CD4-positive, alpha-beta T cell treated with Interleukin-15 for 1 hour (primary cell): ENCODE results near the gene RASAL3.

ENCODE experiments used
- DNase-seq: peaks from one replicate; pipeline ENCODE4 v3.0.0-alpha.2; 2020

The RASAL3 gene

GRCh38 chr19:15471639-15472101, 7.3 kb upstream of the RASAL3 start:
- DNase-seq, result no peak

DNA sequence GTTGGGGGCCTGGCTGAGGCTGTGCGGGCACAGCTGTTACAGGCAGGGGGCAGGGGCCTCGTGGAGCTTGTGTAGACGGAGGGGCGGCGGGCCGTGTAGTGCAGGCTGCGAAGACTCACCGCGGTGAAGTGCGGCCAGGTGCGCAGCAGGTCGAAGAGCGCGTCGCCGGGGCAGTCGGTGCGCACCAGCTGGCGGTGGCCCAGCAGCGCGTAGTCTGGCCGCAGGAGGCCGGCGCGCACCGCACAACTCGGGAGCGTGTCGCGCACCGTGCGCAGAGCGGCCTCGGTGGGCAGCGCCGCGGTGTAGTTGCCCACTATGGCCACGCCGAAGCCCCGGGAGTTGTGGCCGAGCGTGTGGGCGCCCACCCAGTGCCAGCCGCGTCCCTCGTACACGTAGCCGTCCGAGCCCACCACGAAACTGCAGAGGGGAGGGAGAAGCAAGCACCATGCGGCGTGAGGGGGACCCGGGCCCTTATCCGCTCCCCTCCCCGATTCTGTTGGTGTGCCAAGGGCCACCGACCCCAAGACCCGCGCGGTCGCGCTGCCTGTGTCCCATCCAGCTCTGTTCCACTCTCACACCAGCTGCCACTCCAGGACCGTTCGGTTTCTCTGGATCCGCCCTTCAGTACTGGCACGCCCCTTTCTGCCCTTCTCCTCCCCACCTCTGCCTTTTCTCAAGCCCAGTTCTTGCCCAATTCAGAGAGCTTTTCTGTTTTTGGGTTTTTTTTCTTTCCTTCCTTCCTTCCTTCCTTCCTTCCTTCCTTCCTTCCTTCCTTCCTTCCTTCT, 5.4 kb upstream of the RASAL3 start:
- peak; percentile 31 for DNase-seq

DNA sequence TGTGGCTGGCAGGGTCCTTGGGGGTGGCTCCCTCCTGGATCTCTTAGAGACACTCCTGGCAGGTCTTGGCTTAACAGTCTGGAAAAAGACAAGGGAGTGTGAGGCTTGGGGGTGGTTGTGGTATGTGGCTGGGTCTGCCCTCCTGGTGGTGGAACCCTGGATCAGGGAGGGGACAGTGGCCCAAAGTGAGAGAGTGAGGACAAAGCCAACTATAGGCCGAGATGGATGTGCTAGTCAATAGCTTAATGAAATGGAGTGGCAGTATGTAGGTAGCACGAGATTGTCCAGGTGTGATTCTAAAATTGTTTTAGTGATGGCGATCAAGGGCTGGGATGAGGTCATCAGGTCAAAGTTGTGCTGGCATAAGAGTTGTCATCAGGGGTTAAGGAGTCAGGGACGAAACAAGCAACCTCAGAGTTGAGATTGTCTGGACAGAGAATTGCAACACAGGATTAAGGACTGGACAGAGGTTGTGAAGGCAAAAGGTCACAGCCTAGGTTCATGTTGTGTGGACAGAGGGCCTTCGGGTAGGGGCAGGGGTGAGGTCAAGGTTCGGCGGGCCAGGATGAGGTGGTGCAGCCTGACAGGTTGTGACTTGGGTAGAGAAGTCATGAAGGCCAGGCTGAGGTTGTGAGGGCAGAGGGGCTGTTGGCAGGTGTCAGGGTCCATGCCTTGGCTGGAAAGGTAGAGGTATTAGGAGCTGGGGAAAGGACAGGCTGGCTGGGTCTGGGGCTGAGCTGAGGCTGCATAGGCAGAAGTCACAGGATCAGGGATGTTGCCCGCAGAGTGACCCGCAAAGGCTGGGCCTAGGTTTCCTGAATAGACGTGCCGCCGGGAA, 4.5 kb upstream of the RASAL3 start:
- DNase-seq, result no peak

DNA sequence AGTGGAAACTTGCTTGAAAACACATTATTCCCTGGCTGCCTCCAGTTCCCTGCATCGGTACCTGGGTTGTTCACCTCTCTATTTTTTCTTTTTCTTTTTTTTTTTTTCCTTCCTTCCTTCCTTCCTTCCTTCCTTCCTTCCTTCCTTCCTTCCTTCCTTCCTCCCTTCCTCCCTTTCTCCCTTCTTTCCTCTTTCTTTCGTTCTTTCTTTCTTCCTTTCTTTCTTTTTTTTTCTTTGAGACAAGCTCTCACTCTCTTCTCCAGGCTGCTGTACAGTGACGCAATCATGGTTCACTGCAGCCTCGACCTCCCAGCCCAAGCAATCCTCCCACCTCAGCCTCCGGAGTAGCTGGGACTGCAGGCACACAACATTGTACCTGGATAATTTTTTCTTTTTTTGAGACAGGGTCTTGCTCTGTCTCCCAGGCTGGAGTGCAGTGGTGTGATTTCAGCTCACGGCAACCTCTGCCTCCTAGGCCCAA, 3.4 kb upstream of the RASAL3 start:
- DNase-seq, result no peak

DNA sequence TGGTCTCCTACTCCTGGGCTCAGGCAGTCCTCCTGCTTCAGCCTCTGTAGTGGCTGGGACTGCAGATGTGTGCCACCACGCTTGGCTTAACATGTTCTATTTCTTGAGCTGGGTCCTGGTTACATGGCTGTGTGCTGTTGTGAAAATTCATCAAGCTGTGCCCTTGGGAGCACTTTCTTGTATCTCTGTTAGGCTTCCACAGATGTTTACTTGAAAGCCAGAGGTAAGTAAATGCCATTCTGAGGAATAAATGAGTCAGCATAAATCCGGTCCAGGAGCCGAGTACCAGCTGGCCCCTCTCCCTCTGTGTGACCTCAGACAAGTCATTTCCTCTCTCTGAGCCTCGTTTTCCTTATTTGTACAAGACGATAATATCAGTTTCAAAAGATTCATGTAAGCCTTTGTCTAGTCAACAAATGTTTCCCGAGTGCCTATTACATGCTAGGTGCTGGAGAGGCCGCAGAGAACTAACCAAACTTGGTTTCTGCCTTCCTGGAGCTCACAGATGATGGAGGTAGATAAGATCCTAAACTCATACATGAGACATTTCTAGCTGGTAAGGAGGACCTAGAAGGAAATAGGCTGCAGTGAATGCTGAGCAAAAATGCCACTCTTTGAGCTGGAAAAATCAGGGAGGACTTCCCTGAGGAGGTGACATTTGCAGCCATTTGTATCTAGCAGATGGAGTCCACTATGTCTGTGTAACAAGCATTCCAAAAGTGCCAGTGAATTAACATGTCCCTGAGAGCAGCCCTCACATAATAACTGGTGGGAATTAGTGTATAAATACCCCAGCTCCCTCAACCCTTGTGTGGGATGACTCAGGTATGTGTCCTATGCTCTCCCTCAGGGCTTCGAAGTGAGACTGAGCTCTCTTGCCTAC, 2.7 kb upstream of the RASAL3 start:
- DNase-seq, result peak; percentile 56

DNA sequence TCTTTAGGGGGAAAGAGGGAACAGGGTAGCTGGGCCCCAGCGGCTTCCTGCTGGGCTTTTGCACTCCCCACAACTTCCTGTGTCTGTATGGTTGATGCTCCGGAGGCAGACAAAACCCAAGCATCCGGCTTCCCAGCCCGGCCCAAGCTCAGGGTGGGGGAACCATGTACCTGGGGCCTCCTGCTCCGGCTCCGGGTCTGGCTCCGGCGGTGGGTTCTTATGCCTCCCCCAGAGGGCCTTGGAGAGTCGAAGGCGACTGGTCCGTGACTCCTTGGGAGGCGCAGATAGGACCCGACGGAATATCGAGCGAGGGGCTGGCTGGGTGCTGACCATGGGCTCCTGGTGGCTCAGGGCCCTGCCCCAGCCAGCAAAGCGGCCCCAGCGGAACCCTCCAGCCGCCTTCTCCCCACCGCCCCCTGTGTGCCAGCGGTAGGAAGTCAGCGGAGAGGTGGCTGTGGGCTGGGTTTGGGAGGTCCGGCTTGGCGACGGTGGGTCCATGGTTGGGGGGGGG, 428 bp downstream of the RASAL3 start:
- DNase-seq, result peak; percentile 77

DNA sequence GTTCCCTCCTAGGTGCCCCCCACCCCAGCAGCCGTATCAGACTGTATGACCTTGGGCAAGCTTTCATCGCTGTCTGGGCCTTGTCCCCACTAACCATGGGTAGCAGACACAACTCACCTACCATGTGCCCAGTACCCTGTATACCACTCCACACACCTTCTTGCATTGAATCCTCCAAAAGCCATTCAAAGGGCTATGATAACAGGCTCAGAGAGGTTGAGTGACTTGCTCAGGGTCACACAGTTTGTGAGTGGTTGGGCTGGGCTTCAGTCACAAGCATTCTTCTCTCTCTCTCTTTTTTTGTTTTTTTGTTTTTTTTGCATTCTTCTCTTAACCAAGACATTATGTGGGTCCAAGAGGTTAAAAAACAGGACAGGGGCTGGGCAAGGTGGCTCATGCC, 2.6 kb downstream of the RASAL3 start:
- DNase-seq, result no peak

DNA sequence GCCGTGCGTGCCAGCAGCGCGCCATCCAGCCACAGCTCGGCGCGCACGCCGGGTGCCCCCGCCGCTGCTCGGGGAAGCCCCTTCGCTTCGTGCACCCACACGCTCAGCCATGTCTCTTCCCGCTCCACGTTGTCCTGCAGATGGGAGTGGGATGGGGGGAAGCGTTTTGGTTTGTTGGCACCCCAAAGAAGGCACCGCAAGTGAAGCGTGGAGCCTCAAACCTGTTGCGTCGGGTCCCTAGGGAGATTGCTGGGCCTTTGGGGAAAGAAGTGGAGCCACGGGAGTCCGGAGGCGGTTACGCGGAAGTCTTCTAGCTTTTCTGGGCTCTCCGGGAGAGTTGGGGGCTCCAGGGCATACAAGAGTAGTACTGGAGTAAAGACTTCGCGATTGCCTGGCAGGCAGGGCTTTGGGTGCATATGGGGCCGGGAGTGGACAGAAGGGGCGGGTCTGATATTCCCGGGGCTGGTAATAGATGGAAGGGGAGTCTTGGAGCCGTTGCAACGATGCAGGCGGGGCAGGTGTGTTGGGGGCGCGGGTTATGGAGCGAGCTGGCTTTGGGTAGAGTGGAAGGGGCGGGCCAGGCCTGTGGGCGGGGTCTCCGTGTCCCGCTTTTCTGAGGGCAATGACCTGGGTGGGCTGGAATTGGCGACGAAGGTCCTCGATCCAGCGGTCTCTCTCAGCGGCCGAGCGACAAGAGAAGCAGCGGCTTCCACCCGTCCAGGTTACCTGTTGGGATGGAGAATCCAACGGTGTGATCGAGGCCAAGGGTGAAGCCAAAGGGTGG, 6.5 kb downstream of the RASAL3 start:
- DNase-seq, result no peak

DNA sequence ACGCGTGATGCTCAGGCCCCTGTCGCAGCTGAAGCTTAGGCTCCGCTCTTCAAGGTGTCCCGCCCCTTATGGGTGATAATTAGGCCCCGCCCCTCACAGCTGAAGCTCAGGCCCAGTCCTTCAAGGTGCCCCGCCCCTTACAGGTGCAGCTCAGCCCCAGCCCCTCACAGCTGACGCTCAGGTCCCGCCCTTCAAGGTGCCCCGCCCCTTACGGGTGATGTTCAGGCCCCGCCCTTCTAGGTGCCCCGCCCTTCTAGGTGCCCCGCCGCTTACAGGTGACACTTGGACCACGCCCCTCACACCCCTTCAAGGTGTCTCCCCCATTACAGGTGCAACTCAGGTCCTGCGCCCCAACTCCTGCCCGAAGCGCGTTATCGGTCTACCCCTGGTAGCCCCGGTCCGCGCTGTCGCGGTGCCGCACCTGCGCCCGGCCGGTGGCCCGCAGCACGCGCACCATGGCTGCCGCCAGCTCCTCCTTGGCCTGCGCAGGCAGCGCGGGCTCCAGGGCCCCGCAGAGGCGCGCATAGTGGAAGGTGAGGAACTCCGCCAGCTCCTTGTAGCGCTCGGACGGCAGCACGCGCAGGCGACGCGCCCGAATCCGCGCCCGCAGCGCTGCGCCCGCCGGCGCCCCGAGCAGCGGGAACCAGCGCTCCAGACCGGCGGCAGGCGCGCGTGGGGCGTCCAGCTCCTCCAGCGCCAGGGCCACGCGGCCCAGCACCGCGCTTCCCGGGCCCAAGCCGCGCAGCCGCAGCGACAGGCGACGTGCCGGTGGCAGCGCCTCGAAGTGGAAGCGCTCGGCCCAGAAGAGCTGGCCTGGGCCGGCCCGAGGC, 7.3 kb downstream of the RASAL3 start:
- no peak for DNase-seq

DNA sequence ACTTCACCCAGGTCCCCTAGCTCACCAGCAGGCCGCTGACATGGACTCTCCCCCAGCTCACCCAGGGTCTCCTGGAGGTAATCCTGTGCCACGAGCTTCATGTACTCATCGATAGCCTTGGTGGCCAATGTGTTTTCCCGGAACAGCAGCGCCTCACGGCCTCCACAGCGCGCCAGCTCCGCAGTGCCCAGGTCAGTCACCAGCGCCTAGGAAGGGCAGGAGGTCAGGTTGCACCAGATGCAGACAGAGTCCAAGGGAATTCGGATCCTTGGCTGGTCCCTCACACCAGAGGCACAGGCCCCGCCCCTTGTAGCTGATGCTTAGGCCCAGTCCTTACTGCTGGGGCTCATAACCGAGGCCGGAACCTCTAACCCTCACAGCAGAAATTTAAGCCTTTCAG, 7.9 kb downstream of the RASAL3 start:
- DNase-seq, result no peak

GRCh38 chr19:15455996-15456395, 8.3 kb downstream of the RASAL3 start:
- no peak for DNase-seq

GRCh38 chr19:15453906-15454860, 10.2 kb downstream of the RASAL3 start:
- DNase-seq, result no peak

- DNase-seq, result no peak
These were observed 11.2 kb downstream of the RASAL3 start for GRCh38 chr19:15453091-15453578.

GRCh38 chr19:15452111-15453047, 12.0 kb downstream of the RASAL3 start:
- no peak for DNase-seq

- no peak for DNase-seq
These were observed 13.8 kb downstream of the RASAL3 start for GRCh38 chr19:15450528-15450890.

DNA sequence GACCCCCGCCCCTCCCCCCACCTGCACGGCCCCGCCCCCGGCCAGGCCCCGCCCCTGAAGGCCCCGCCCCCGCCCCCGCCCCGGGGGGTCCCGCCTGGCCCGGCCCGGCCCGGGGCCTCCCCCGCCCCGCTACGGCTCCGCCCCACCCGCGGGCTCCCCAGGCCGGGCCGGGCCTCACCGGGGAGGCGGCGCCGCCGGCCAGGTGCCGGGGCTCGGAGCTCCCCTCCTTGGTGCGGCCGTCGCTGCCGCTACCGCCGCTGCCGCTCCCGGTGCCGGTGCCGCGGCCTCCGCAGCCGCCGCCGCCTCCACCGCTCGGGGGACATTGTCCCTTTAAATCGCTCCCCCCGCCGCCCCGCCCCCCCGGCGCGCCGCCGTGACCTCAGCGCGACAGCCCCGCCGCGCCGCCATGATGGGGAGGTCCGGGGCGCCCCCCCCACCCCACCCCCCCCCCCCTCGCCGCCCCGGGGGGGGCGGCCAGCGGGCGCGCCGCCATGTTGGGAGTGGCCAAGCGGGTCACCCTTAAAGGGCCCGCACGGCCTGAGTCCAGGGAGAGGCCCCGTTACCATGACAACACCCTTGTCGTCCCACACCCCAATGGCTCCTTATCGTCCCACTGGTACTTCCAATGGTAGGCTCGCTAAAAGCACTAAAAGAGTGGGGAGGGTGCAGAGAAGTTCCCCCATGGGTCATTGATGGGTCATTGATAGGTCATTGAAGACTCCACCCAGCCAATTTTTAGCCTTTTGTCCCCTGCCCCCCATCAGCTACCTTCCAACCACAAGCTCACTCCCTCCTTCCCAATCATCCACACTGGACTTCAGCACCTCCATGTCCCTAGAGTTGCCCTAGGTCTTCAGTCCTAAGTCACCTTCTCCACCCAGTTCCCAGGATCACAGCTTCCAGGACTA, 14.5 kb downstream of the RASAL3 start, which contains the start of gene WIZ:
Gene WIZ (minus strand): TSS at position 337 of the 908 bp plus-strand sequence. CDS start 1,649 bp downstream, outside the sequence.
- DNase-seq, result peak; percentile 87
